ENCODE measurements around the gene F2.
"Not testable (repeated sequence)": the region's sequence is repeated elsewhere in the genome, so short reads cannot be mapped to it uniquely, and the experiment has no call there.

Gene F2

DNA sequence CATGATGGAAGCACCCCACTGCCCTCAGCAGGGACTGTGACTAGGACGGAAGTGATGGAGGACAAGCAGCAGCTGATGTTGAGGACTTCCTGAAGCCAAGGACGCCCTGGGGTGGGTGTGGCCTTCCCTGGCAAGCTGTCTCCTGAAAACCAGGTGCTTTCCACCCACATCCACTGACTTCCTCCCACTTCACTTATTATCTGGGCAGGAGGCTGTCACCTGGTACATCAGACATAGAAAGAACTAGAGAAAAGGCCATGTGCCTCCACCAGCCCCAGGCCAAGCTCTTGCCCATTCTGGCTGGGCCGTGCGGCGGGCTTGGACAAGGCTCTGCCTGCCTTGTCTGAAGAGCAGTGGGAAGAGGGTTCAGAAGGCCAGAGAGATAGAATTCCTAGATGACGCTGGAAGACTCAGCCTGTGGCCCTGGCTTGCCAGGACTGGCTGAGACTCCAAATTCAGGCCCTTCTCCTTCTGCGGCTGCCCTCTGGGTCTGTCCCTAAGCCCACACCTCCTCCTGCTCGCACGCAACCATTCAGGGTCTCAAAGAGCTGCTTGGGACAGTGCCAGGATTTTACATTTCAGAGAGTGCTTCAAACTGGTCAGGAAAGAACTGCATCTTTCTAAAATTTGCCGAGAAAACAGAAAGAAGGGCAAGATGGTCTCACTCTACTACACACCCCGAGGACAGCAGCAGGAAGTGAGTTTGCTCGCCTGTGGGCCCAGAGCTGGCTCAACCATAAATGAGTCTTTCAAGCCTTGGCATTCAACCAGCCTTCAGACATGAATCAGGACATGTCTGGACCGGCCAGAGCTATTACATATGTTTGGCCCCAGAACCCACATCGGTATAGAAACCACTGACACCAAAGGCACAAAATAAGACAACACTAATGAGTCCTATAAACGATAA lies 31.9 kb upstream of the F2 start:
- no peak for DNase-seq

DNA sequence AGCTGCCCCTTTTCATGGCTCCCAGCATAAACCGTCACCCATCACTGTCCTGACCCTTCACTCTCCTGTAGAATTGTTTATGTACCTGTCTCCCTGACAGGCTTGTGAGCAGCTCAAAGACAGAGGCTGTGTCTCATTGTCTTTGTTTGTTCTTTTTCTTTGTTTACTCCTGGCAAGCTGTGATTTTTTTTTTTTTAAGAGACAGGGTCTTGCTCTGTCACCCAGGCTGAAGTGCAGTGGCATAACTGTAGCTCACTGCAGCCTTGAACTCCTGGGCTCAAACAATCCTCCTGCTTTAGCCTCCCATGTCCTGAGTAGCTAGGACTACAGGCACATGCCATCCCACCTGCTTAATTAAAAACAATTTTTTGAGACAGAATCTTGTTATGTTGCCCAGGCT lies 28.3 kb upstream of the F2 start:
- DNase-seq, result no peak

GRCh38 chr11:46692450-46692849 lies 26.6 kb upstream of the F2 start:
- no peak for DNase-seq

GRCh38 chr11:46693597-46694012 lies 25.4 kb upstream of the F2 start:
- DNase-seq, result no peak

- no peak for DNase-seq
Observed at GRCh38 chr11:46694072-46694471, 24.9 kb upstream of the F2 start.

DNA sequence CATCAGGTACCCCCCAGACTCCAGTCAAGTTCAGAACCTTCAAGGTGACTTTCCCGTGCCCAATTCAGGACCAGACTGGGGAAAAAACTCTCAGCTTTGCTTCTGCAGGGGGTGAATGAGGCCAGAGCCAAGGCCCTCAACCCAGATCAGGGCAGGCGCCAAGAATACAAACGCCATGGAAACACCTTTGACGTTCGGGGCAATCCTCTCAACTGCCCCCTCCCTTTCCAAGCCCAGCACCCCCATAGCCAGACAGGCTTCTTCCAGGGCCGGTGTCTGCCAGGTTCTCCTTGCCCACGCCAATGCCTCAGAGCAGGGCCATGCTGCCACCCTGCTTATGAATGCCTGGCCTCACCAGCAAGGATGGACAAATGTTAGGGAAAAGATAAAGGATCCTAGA lies 24.4 kb upstream of the F2 start:
- DNase-seq, result no peak

- no peak for DNase-seq
Observed at GRCh38 chr11:46695345-46696211, 23.4 kb upstream of the F2 start.

- DNase-seq, result no peak
Observed at GRCh38 chr11:46696212-46696558, 22.8 kb upstream of the F2 start.

DNA sequence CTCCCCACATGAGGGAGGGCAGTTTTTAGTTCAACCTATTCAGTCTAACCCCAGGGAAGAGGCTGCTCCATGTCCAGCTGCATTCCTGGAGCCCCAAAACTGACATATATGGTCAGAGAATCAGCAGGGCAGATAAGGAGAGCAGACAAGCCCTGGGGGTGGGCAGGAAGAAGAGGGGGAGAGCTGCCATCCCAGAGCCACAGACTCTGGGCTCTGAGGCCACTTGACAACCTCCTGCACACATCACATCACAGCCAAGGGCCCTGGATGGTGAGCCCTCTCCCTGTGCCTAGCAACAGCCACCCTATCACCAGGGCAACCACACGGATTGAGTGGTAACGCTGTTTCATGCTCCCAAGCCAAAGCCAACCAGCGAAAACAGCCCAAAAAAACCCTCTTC lies 21.7 kb upstream of the F2 start:
- DNase-seq, result no peak

GRCh38 chr11:46697723-46698122 lies 21.3 kb upstream of the F2 start:
- no peak for DNase-seq

- no peak for DNase-seq
Observed at GRCh38 chr11:46698597-46698996, 20.4 kb upstream of the F2 start.

DNA sequence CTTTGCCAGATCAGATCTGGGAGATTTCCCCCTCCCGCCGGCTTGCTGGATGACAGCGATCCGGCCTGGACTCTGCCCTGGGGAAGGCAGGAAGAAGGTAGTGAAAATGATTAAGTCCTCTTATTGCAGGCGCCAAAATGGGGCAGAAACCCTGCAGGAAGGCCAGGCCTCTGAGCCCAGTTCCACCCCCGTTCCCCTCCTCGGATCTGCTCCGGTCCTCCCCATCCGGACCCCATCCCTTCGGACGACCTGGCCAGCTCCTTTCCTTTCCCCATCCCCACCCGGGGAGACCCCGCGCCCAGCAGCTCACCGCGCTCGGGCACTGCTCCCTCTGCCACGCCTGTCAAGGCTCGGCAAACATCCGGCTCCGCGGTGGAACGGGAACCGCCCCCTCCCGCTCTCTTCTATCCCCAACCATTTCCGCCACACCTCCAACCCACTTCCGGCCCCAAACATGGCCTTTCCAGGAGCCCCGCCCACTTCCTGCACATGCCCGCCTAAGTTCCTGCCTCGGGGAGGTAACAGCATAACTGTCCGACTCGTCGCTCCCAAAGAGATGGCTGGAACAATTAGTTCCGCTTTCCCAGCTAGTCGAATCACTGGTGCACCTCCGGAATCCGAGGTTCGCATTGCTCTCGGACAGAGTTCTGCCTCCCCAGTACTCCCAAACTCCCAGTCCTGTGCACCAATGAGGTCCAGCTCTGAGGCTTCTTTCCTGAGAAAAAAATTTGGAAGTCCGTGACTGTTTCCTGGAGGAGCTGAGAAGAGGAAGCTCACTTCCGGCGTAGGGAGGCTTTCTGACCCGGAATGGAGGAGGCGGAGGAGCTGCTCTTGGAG lies 18.6 kb upstream of the F2 start, which contains the start of the genes ARHGAP1 and ZNF408:
TSS of gene ARHGAP1 (minus strand) at position 379 of the 837 bp plus-strand sequence. CDS start 4,512 bp downstream, outside the sequence.
TSS of gene ZNF408 (plus strand) at position 791 of the 837 bp plus-strand sequence. CDS start at position 808, 17 bp downstream.
- DNase-seq, result peak; percentile 98

DNA sequence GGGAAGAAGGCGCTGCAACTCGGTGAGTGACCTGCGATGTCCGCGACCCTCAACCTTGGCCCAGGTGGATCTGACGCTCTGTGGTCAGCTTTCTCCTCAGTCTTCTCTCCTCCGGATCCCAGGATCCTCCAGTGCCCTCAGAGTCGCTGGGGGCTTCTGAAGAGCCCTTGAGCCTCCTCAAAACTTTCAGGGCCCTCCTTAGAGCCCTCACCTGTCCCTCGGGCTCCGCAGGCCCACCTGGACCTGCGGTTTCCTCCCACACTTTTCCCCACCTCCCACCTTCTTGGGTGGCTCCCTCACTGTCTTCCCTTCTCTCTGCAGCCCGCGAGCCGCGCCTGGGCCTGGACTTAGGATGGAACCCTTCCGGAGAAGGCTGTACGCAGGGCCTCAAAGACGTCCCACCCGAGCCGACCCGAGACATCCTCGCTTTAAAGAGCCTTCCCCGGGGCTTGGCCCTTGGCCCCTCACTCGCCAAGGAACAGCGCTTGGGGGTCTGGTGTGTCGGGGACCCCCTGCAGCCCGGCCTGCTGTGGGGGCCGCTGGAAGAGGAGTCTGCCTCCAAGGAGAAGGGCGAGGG lies 17.8 kb upstream of the F2 start:
- DNase-seq, result peak; percentile 60

GRCh38 chr11:46705070-46705688 lies 13.8 kb upstream of the F2 start:
- DNase-seq, result no peak

- DNase-seq, result no peak
Observed at GRCh38 chr11:46706886-46707285, 12.1 kb upstream of the F2 start.

DNA sequence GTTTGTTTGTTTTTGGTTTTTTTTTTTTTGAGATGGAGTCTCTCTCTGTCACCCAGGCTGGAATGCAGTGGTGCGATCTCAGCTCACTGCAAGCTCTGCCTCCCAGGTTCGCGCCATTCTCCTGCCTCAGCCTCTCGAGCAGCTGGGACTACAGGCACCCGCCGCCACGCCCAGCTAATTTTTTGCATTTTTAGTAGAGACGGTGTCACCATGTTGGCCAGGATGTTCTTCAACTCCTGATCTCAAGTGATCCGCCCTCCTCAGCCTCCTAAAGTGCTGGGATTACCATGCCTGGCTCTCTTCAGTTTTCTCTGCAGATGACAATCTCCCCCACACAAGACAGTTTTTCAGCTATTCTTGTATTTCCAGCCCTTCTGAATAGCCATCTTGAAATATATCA lies 9.7 kb upstream of the F2 start:
- not testable (repeated sequence) for DNase-seq

- no peak for DNase-seq
Observed at GRCh38 chr11:46710821-46711269, 8.2 kb upstream of the F2 start.

GRCh38 chr11:46711303-46711702 lies 7.7 kb upstream of the F2 start:
- no peak for DNase-seq

GRCh38 chr11:46712874-46713576 lies 6.0 kb upstream of the F2 start:
- no peak for DNase-seq

- not testable (repeated sequence) for DNase-seq
Observed at GRCh38 chr11:46717825-46718154, 1.2 kb upstream of the F2 start.

Data from activated CD8-positive, alpha-beta memory T cell treated with anti-CD3 and anti-CD28 coated beads for 24 hours (primary cell).